ENCODE results near the gene USP31.

The USP31 gene

GRCh38 chr16:23128056-23128455, 21.2 kb downstream of the USP31 start:
- Histone ChIP-seq H3K27ac (no peak overlapping the region), H3K9me3 (no peaks in the 10 kb centered on the region), H3K4me1 (peaks cover 0 to 61% (median 16%) of the 10 kb centered on the region in 4 donors), H3K36me3 (no peaks in the 10 kb centered on the region), H3K4me3 (no peak overlapping the region), H3K27me3 (no peaks in the 10 kb centered on the region)
- DNase-seq = no peak
- intact Hi-C loops (cut with DNase I; ENCODE audit: low total_unique reads) = no loop called here
- TF ChIP-seq CTCF (IDR thresholded peaks at IDR 0.05) = no peak

- Histone ChIP-seq H3K27ac (no peak overlapping the region), H3K4me1 (peaks cover 0 to 55% (median 15%) of the 10 kb centered on the region in 4 donors), H3K27me3 (no peaks in the 10 kb centered on the region), H3K9me3 (no peaks in the 10 kb centered on the region), H3K36me3 (no peaks in the 10 kb centered on the region), H3K4me3 (no peak overlapping the region)
- intact Hi-C loops (cut with DNase I; ENCODE audit: low total_unique reads) = no loop called here
- DNase-seq = no peak
- TF ChIP-seq CTCF (IDR thresholded peaks at IDR 0.05) = no peak
Measured at GRCh38 chr16:23125277-23125676, 24.0 kb downstream of the USP31 start.

GRCh38 chr16:23124315-23124714, 24.9 kb downstream of the USP31 start:
- intact Hi-C loops (cut with DNase I; ENCODE audit: low total_unique reads) = no loop called here
- H3K27me3 ChIP-seq = no peaks in the 10 kb centered on the region
- no peak for TF ChIP-seq CTCF (IDR thresholded peaks at IDR 0.05)
- H3K4me1 ChIP-seq = peaks cover 0 to 57% (median 24%) of the 10 kb centered on the region in 4 donors
- no peak overlapping the region for H3K4me3 ChIP-seq
- no peak for DNase-seq
- no peaks in the 10 kb centered on the region for H3K9me3 ChIP-seq
- H3K36me3 ChIP-seq = no peaks in the 10 kb centered on the region
- peak overlapping the region; percentile 22 to 35 for H3K27ac ChIP-seq

GRCh38 chr16:23122144-23122543, 27.1 kb downstream of the USP31 start:
- H3K4me1 ChIP-seq = peaks cover 0 to 72% (median 39%) of the 10 kb centered on the region in 4 donors
- no peaks in the 10 kb centered on the region for H3K9me3 ChIP-seq
- no peak overlapping the region for H3K27ac ChIP-seq
- no peak overlapping the region for H3K4me3 ChIP-seq
- no peak for DNase-seq
- intact Hi-C loops (cut with DNase I; ENCODE audit: low total_unique reads) = no loop called here
- no peaks in the 10 kb centered on the region for H3K27me3 ChIP-seq
- no peak for TF ChIP-seq CTCF (IDR thresholded peaks at IDR 0.05)
- no peaks in the 10 kb centered on the region for H3K36me3 ChIP-seq

GRCh38 chr16:23121024-23121423, 28.2 kb downstream of the USP31 start:
- Histone ChIP-seq H3K27me3 (no peaks in the 10 kb centered on the region), H3K36me3 (no peaks in the 10 kb centered on the region), H3K4me3 (no peak overlapping the region), H3K27ac (peak overlapping the region; percentile 26 to 56), H3K9me3 (no peaks in the 10 kb centered on the region), H3K4me1 (peaks cover 0 to 72% (median 40%) of the 10 kb centered on the region in 4 donors)
- no peak for TF ChIP-seq CTCF (IDR thresholded peaks at IDR 0.05)
- intact Hi-C loops (cut with DNase I; ENCODE audit: low total_unique reads) = no loop called here
- no peak for DNase-seq

GRCh38 chr16:23120562-23120961, 28.7 kb downstream of the USP31 start:
- Histone ChIP-seq H3K27ac (peak overlapping the region; percentile 26 to 56), H3K36me3 (no peaks in the 10 kb centered on the region), H3K4me3 (no peak overlapping the region), H3K27me3 (no peaks in the 10 kb centered on the region), H3K4me1 (peaks cover 0 to 68% (median 39%) of the 10 kb centered on the region in 4 donors), H3K9me3 (no peaks in the 10 kb centered on the region)
- no peak for DNase-seq
- TF ChIP-seq CTCF (IDR thresholded peaks at IDR 0.05) = no peak
- intact Hi-C loops (cut with DNase I; ENCODE audit: low total_unique reads) = no loop called here
